ENCODE results near the gene EXOC6B. TPM values are rescaled to one million over a fixed set of nuclear protein-coding genes. Genes with fewer than 3 reads are reported as not detected.
"Not testable (repeated sequence)": the region's sequence is repeated elsewhere in the genome, so short reads cannot be mapped to it uniquely, and the experiment has no call there.

The EXOC6B gene
- total RNA-seq, 2 donors from 2014 or later = 10.4 to 11.6 TPM

DNA sequence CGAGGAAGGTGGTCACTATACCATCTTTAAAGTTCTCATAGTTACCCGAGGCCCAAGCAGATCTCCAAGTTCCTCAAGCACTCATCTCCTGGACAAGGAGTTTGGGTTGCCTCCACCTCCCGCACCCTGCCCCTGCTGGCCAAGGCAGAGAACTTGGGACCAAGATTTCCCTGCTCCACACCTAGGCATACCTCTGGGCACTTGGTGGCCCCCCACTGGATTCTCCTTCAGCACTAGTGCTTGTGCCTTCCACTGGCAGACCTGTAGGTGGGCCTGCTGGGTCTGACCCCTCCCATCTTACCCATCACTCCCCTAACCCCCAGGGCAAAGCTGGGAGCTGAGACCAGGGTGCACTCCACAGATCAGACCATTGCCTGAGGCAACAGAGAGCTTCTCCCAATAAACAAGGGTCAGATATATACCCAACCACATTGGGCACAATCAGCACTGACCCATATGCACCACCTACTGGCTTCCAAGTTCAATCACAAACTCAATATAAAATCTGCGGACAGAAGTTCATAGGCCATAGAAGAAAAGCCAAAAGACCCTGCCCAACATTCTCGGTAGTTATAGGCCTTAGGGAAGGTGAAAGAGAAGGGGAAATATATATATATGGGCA is 244.2 kb downstream of the EXOC6B start:
- no peak for ATAC-seq (replicated peaks in 1 of 2)
- DNase-seq = no peak
- no peak overlapping the region for H3K4me3 Mint-ChIP-seq
- no peaks in the 10 kb centered on the region for H3K4me1 Mint-ChIP-seq (ENCODE audit: low read depth)
- no peaks in the 10 kb centered on the region for H3K27me3 Mint-ChIP-seq (ENCODE audit: low read depth)
- no peak overlapping the region for H3K27ac Mint-ChIP-seq
- no peaks in the 10 kb centered on the region for H3K36me3 Mint-ChIP-seq (ENCODE audit: insufficient read depth in 2 of 2)
- no peaks in the 10 kb centered on the region for H3K9me3 Mint-ChIP-seq

DNA sequence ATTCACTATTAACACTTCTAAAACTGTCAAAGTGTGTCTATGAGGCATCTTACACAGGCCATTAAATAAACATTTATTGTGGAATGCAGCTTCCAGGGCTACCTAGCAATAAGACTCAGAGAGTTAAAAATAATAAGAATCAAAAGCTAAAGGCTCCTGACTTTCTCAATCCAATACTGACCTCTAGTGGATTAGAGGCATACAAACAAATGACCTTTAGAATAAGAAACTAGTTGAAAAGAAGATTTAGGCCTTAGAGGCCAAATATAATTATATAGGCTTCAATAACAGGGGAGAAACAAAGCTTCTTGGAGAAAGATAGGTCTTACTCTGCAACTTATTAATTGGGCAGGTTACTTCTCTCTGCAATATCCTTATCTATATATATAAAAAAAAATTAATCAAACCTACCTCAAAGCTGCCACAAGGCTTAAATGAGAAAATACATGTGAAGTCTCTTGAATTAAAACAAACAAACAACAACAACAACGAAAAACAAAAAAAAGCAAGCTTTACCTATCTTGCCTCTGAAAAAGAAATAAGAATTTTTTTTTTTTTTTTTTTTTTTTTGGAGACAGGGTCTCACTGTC is 246.1 kb downstream of the EXOC6B start:
- Mint-ChIP-seq H3K4me3 (no peak overlapping the region), H3K36me3 (ENCODE audit: insufficient read depth in 2 of 2) (no peaks in the 10 kb centered on the region), H3K9me3 (no peaks in the 10 kb centered on the region), H3K4me1 (ENCODE audit: low read depth) (no peaks in the 10 kb centered on the region), H3K27ac (no peak overlapping the region), H3K27me3 (ENCODE audit: low read depth) (no peaks in the 10 kb centered on the region)
- DNase-seq (no peak), ATAC-seq (replicated peaks in 1 of 2) (no peak)

DNA sequence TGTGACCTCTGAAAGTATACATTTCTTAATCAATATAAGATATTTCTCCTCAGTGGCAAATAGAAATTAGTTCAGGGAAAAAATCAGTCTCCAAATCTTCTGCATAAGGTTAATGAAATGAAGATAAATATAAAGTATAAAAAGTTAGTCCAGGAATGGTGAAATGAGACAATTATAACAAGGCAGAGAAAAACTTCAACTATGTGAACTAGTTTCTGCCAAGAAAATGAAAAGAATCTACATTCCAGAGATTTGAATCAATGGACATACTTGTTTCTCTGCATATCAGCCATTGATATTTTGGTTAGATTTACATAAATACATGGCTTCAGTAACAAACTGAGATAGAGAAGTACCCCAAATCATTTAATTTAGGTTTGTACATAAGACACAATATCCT is 249.0 kb downstream of the EXOC6B start:
- no peaks in the 10 kb centered on the region for H3K4me1 Mint-ChIP-seq (ENCODE audit: low read depth)
- DNase-seq = no peak
- ATAC-seq (replicated peaks in 1 of 2) = no peak
- H3K27me3 Mint-ChIP-seq (ENCODE audit: low read depth) = no peaks in the 10 kb centered on the region
- H3K36me3 Mint-ChIP-seq (ENCODE audit: insufficient read depth in 2 of 2) = no peaks in the 10 kb centered on the region
- H3K27ac Mint-ChIP-seq = no peak overlapping the region
- H3K4me3 Mint-ChIP-seq = no peak overlapping the region
- H3K9me3 Mint-ChIP-seq = no peaks in the 10 kb centered on the region

DNA sequence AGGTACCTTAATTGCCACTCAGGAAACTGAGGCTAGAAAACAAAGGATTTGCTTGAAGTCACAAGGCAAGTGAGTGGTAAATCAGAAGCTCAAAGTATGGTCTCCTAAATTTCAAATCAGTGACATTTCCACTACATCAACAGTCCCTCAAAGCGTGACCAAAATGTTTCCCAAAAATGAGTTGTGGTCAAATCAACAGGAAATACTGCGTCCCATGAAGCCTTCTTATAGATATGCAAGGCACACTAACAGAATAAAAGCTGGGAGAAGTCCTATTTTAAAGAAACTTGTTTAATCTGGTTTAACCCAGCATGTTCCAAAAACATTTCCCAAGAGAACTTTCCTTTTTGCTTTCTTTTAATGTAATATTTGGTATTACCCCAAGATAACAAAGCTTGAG is 249.4 kb downstream of the EXOC6B start:
- Mint-ChIP-seq H3K4me3 (no peak overlapping the region), H3K27ac (no peak overlapping the region), H3K4me1 (ENCODE audit: low read depth) (no peaks in the 10 kb centered on the region), H3K9me3 (no peaks in the 10 kb centered on the region), H3K36me3 (ENCODE audit: insufficient read depth in 2 of 2) (no peaks in the 10 kb centered on the region), H3K27me3 (ENCODE audit: low read depth) (no peaks in the 10 kb centered on the region)
- ATAC-seq (replicated peaks in 1 of 2) = no peak
- no peak for DNase-seq

DNA sequence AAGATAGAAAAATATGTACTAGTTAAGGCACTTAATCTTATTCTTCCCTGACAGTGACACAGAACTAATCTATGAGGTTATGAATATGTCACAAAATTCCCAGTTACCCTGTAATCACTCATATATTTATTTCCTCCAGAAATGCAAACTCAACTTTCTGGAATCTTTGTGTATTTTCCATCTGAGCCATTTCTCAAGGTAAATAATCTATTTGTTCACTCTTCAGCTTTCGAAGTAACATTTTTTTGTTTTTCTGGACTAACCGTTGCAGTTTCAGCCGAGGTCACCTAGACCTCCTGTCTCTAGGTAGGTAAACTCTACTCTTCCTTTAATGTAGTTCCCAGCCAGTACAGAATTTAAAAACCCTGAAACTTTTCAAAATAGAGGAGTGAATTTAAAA is 250.9 kb downstream of the EXOC6B start:
- Mint-ChIP-seq H3K27me3 (ENCODE audit: low read depth) (no peaks in the 10 kb centered on the region), H3K4me3 (no peak overlapping the region), H3K27ac (no peak overlapping the region), H3K36me3 (ENCODE audit: insufficient read depth in 2 of 2) (no peaks in the 10 kb centered on the region), H3K9me3 (no peaks in the 10 kb centered on the region), H3K4me1 (ENCODE audit: low read depth) (no peaks in the 10 kb centered on the region)
- ATAC-seq (replicated peaks in 1 of 2) (no peak), DNase-seq (no peak)

DNA sequence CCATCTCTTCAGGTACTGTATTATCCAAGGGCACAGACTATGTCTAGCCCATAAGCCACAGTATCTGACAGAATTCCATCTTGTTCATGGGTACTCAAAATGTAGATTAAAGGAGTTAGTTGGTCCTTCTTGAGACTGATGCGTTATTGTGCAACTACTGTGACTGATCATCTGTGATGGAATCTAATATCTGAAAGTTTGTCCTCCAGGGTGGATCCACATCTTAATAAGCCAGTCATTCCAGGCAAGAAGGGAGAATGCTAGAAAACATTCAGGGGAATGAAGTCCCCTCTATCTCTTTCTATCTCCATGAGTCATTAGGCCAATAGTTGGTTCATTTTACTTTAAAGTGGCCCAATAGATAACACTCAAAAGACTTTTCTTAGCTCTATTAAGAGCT is 252.6 kb downstream of the EXOC6B start:
- Mint-ChIP-seq H3K9me3 (no peaks in the 10 kb centered on the region), H3K4me3 (no peak overlapping the region), H3K4me1 (ENCODE audit: low read depth) (no peaks in the 10 kb centered on the region), H3K27ac (no peak overlapping the region), H3K36me3 (ENCODE audit: insufficient read depth in 2 of 2) (no peaks in the 10 kb centered on the region), H3K27me3 (ENCODE audit: low read depth) (no peaks in the 10 kb centered on the region)
- DNase-seq (no peak), ATAC-seq (replicated peaks in 1 of 2) (no peak)

DNA sequence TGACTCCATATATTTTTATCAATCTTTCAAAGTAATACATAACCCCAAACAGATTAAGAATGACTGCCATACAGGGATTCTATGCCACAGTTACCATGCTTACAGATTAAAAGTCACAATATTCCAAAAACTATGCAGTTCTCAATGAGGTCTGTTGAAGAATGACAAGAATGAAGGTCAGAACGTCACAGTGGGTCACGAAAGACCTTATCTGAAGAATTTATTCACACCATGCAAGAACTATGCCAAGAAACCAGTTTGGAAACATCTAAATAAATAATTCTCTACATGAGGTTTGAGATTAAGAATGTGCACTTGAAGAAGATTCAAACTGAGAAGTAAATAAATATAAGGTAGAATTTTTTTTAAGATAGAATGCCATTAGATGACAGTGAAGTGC is 253.3 kb downstream of the EXOC6B start:
- Mint-ChIP-seq H3K27me3 (ENCODE audit: low read depth) (no peaks in the 10 kb centered on the region), H3K36me3 (ENCODE audit: insufficient read depth in 2 of 2) (no peaks in the 10 kb centered on the region), H3K4me3 (no peak overlapping the region), H3K4me1 (ENCODE audit: low read depth) (no peaks in the 10 kb centered on the region), H3K27ac (no peak overlapping the region), H3K9me3 (no peaks in the 10 kb centered on the region)
- ATAC-seq (replicated peaks in 1 of 2) (no peak), DNase-seq (no peak)

DNA sequence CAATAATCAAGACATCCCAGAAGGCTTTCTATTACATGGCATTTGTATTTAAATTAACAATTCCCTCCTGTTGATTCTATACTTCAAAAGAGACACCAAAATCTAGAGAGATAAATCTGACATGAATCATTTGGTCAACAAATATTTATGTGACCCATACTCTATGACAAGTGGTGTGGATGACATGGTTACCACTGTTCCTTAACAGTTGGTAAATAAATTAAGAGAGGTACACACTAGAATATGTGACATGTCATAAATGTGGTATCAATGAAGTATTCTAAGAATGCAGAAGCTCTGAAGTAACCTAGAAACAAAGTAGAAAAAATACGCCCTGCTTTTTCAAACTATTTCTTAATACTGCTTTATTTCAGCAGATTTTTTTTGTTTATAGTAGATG is 255.4 kb downstream of the EXOC6B start:
- H3K9me3 Mint-ChIP-seq = no peaks in the 10 kb centered on the region
- no peaks in the 10 kb centered on the region for H3K4me1 Mint-ChIP-seq (ENCODE audit: low read depth)
- DNase-seq (no peak), ATAC-seq (replicated peaks in 1 of 2) (no peak)
- no peaks in the 10 kb centered on the region for H3K36me3 Mint-ChIP-seq (ENCODE audit: insufficient read depth in 2 of 2)
- no peak overlapping the region for H3K4me3 Mint-ChIP-seq
- H3K27me3 Mint-ChIP-seq (ENCODE audit: low read depth) = no peaks in the 10 kb centered on the region
- no peak overlapping the region for H3K27ac Mint-ChIP-seq

DNA sequence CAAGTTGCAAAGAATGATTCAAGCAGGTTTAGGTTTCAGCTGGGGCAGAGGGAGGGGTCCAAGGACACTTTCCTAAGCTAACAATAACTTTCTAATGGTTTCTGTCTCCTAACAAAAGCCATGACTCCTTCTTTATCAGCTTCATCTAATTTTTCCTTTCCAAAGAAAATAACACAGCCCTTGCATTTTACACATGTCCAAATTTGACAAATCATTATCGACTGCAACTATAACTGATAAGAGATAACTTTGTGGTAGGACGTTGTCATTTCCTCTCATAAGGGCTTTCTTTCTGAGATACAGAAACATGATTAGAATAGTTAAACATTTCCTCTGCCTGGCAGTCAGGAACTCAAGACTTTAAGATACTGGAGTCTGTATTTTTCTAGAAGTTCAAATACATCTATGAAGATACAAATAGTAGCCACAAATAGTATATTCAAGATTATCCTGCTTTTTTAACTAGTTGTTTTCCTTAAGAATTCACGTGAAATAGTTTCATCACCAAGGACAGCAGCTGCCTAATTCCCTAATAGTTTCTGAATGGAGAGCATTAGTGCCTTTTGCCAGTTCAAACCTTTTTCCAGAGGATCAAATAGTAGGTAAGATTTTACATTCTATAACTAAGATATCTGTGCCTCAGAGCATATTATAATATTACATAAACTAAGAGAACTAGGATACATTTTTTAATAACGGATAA is 263.2 kb downstream of the EXOC6B start:
- DNase-seq = no peak
- Mint-ChIP-seq H3K27ac (no peak overlapping the region), H3K4me3 (no peak overlapping the region), H3K9me3 (no peaks in the 10 kb centered on the region), H3K27me3 (ENCODE audit: low read depth) (no peaks in the 10 kb centered on the region), H3K4me1 (ENCODE audit: low read depth) (no peaks in the 10 kb centered on the region), H3K36me3 (ENCODE audit: insufficient read depth in 2 of 2) (peaks cover 0 to 2% of the 10 kb centered on the region in 2 donors)
- ATAC-seq (replicated peaks in 1 of 2) = no peak

DNA sequence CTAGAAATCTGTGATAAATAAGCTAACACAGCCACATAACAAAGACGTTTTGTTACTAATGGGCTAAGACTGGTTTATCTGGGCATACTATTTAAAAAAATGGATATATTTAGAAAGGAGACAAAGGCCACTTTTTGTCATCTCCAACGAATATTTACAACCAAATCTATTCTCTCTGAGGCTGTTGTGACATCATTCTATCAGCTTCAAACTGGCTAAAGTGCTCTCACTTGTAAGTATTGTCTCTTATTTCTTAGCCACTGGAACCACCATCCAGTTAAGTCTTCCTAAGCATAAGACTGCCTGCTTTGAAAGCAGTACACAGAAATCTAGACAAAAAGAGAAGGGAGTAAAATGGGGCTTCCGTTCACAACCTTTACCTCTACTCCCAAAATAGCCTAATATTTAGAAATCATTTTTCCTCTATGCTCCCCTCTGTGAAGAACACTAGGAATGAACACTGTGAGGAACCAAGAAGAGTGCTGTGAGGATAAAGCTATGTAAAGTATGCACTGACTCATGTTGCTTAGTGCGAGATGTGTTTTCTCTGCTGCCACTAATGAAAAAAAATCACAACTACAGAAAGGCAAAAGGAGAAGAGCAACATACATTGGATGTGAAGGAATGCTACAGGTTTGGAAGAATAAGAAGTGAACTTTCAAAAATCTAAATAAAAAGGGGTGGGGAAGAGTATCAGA is 264.1 kb downstream of the EXOC6B start:
- no peaks in the 10 kb centered on the region for H3K27me3 Mint-ChIP-seq (ENCODE audit: low read depth)
- ATAC-seq (replicated peaks in 1 of 2) (no peak), DNase-seq (no peak)
- H3K36me3 Mint-ChIP-seq (ENCODE audit: insufficient read depth in 2 of 2) = peaks cover 0 to 2% of the 10 kb centered on the region in 2 donors
- H3K4me3 Mint-ChIP-seq = no peak overlapping the region
- H3K27ac Mint-ChIP-seq = no peak overlapping the region
- H3K4me1 Mint-ChIP-seq (ENCODE audit: low read depth) = no peaks in the 10 kb centered on the region
- H3K9me3 Mint-ChIP-seq = no peaks in the 10 kb centered on the region

DNA sequence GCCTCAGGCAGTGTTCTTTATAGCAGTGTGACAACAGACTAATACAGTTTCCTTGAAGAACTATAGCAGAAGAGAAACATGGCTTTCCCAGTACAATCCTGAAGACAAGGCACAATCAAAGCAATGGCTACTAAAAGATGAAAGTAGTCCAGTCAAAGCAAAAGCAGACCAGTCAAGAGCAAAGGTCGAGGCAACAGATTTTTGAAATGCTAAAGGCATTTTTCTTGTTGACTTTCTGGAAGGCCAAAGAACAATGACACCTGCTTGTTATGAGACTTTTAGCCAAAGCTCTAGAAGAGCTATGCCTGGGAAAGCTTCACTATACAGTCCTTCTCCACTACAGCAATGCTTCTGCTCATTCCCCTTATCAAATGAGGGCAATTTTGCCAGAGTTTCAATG is 269.9 kb downstream of the EXOC6B start:
- no peaks in the 10 kb centered on the region for H3K4me1 Mint-ChIP-seq (ENCODE audit: low read depth)
- H3K27me3 Mint-ChIP-seq (ENCODE audit: low read depth) = no peaks in the 10 kb centered on the region
- H3K4me3 Mint-ChIP-seq = no peak overlapping the region

DNA sequence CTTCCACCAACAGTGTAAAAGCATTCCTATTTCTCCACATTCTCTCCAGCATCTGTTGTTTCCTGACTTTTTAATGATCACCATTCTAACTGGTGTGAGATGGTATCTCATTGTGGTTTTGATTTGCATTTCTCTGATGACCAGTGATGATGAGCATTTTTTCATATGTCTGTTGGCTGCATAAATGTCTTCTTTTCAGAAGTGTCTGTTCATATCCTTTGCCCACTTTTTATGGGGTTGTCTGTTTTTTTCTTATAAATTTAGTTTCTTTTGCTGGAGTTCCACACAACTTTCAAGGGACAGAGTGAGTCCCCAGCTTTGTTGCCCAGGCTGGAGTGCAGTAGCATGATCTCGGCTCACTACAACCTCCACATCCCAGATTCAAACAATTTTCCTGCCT is 270.5 kb downstream of the EXOC6B start:
- H3K4me1 Mint-ChIP-seq (ENCODE audit: low read depth); H3K4me3 Mint-ChIP-seq; DNase-seq; H3K27me3 Mint-ChIP-seq (ENCODE audit: low read depth); H3K36me3 Mint-ChIP-seq (ENCODE audit: insufficient read depth in 2 of 2); H3K9me3 Mint-ChIP-seq; ATAC-seq (replicated peaks in 1 of 2); H3K27ac Mint-ChIP-seq: not testable (repeated sequence)

More for the DNA sequence above, 269.9 kb downstream of the EXOC6B start:
- no peak for DNase-seq
- Mint-ChIP-seq H3K36me3 (ENCODE audit: insufficient read depth in 2 of 2) (peaks cover 2% of the 10 kb centered on the region in 2 donors), H3K9me3 (peaks cover 0 to 2% of the 10 kb centered on the region in 2 donors), H3K27ac (no peak overlapping the region)
- ATAC-seq (replicated peaks in 1 of 2) = no peak

DNA sequence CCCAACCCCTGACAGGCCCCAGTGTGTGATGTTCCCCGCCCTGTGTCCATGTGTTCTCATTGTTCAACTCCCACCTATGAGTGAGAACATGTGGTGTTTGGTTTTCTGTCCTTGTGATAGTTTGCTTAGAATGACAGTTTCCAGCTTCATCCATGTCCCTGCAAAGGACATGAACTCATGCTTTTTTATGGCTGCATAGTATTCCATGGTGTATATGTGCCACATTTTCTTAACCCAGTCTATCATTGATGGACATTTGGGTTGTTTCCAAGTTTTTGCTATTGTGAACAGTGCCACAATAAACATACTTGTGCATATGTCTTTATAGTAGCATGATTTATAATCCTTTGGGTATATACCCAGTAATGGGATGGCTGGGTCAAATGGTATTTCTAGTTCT is 270.9 kb downstream of the EXOC6B start:
- not testable (repeated sequence) for H3K27me3 Mint-ChIP-seq (ENCODE audit: low read depth); H3K4me3 Mint-ChIP-seq; H3K36me3 Mint-ChIP-seq (ENCODE audit: insufficient read depth in 2 of 2); ATAC-seq (replicated peaks in 1 of 2); H3K4me1 Mint-ChIP-seq (ENCODE audit: low read depth); H3K9me3 Mint-ChIP-seq; DNase-seq; H3K27ac Mint-ChIP-seq
